ENCODE measurements around the gene JAGN1. TPM values are rescaled to one million over a fixed set of nuclear protein-coding genes. Genes with fewer than 3 reads are reported as not detected.

The JAGN1 gene
- total RNA-seq, 4 donors from 2014 or later = 24.7 to 40.8 (median 33.3) TPM

- Histone ChIP-seq H3K9me3 (no peaks in the 10 kb centered on the region), H3K4me1 (peaks cover 26 to 49% (median 34%) of the 10 kb centered on the region in 3 donors), H3K36me3 (peaks cover 0 to 56% (median 0%) of the 10 kb centered on the region in 3 donors), H3K27me3 (no peaks in the 10 kb centered on the region), H3K4me3 (no peak overlapping the region), H3K27ac (no peak overlapping the region)
- intact Hi-C loops (cut with DNase I) = no loop called here
- no peak for DNase-seq
- WGBS, 2 donors = 68 to 90% methylated on average over 6 to 7 of the region's 8 CpGs
- TF ChIP-seq CTCF (IDR thresholded peaks at IDR 0.05) (no peak), POLR2A (IDR thresholded peaks at IDR 0.05) (no peak)
Measured at GRCh38 chr3:9911863-9912262, 21.5 kb downstream of the JAGN1 start.

- Histone ChIP-seq H3K9me3 (no peaks in the 10 kb centered on the region), H3K36me3 (peaks cover 0 to 50% (median 0%) of the 10 kb centered on the region in 3 donors), H3K4me1 (peaks cover 29 to 54% (median 37%) of the 10 kb centered on the region in 3 donors), H3K27ac (no peak overlapping the region), H3K4me3 (no peak overlapping the region), H3K27me3 (no peaks in the 10 kb centered on the region)
- 62 to 76% methylated on average over 7 of the region's 7 CpGs for WGBS, 2 donors
- no peak for DNase-seq
- TF ChIP-seq CTCF (IDR thresholded peaks at IDR 0.05) = no peak
- TF ChIP-seq POLR2A (IDR thresholded peaks at IDR 0.05) = no peak
- intact Hi-C loops (cut with DNase I) = no loop called here
Measured at GRCh38 chr3:9912294-9912935, 22.0 kb downstream of the JAGN1 start.

GRCh38 chr3:9913601-9914000 is 23.2 kb downstream of the JAGN1 start:
- TF ChIP-seq POLR2A (IDR thresholded peaks at IDR 0.05) (no peak), CTCF (IDR thresholded peaks at IDR 0.05) (no peak)
- WGBS, 2 donors = 42 to 44% methylated on average over 4 to 5 of the region's 5 CpGs
- Histone ChIP-seq H3K4me3 (no peak overlapping the region), H3K9me3 (no peaks in the 10 kb centered on the region), H3K27me3 (no peaks in the 10 kb centered on the region), H3K36me3 (peaks cover 0 to 42% (median 0%) of the 10 kb centered on the region in 3 donors), H3K4me1 (peaks cover 41 to 66% (median 47%) of the 10 kb centered on the region in 3 donors), H3K27ac (peak overlapping the region; percentile 15 to 94 (median 81))
- no peak for DNase-seq
- intact Hi-C loops (cut with DNase I) = no loop called here

GRCh38 chr3:9914011-9914410 is 23.6 kb downstream of the JAGN1 start:
- peak overlapping the region; percentile 86 to 97 (median 94) for H3K27ac ChIP-seq
- no peak for DNase-seq
- peaks cover 42 to 70% (median 47%) of the 10 kb centered on the region in 3 donors for H3K4me1 ChIP-seq
- H3K4me3 ChIP-seq = no peak overlapping the region
- 17 to 69% methylated on average over 1 of the region's 1 CpG for WGBS, 2 donors
- H3K36me3 ChIP-seq = peaks cover 0 to 38% (median 0%) of the 10 kb centered on the region in 3 donors
- H3K27me3 ChIP-seq = no peaks in the 10 kb centered on the region
- TF ChIP-seq POLR2A (IDR thresholded peaks at IDR 0.05) = no peak
- no peak for TF ChIP-seq CTCF (IDR thresholded peaks at IDR 0.05)
- intact Hi-C loops (cut with DNase I) = no loop called here
- no peaks in the 10 kb centered on the region for H3K9me3 ChIP-seq

- TF ChIP-seq CTCF (IDR thresholded peaks at IDR 0.05) = no peak
- TF ChIP-seq POLR2A (IDR thresholded peaks at IDR 0.05) = no peak
- WGBS, 2 donors = 0% methylated on average over 1 of the region's 15 CpGs; no CpG with 5 or more reads in 1 of the 2 donors
- H3K4me3 ChIP-seq = peak overlapping the region; percentile 39 to 79 (median 61)
- no peaks in the 10 kb centered on the region for H3K27me3 ChIP-seq
- no peak for DNase-seq
- H3K9me3 ChIP-seq = no peaks in the 10 kb centered on the region
- H3K36me3 ChIP-seq = peaks cover 0 to 36% (median 0%) of the 10 kb centered on the region in 3 donors
- H3K27ac ChIP-seq = peak overlapping the region; percentile 86 to 97 (median 94)
- intact Hi-C loops (cut with DNase I) = no loop called here
- peaks cover 42 to 72% (median 47%) of the 10 kb centered on the region in 3 donors for H3K4me1 ChIP-seq
Measured at GRCh38 chr3:9914559-9915253, 24.3 kb downstream of the JAGN1 start.
